Motor neuron (in vitro differentiated cells): ENCODE results near the gene NCBP1. TPM values are rescaled to one million over a fixed set of nuclear protein-coding genes. Genes with fewer than 3 reads are reported as not detected.

Experiments used
- ATAC-seq, 8 experiments: fragments of 200-7000 bp; cut with Tn5 transposase; replicated peaks in 6 of 8; 2 replicates each; pipeline ENCODE4 v1.8.0; 2021; ENCODE audit warnings: mild to moderate bottlenecking in 8 of 8, moderate library complexity in 8 of 8
- H3K27ac ChIP-seq, 2 donors: fragments of 250-450 bp; sonication (Bioruptor Pico); 2 replicates each; pipeline ENCODE4 v1.9.0; 2021; ENCODE audit warnings: antibody characterized with exemption in 2 of 2, mild to moderate bottlenecking in 2 of 2, moderate library complexity in 1 of 2
- H3K4me1 ChIP-seq, 2 donors: fragments of 250-450 bp; sonication (Bioruptor Pico); replicated peaks in 1 of 2; 2 replicates each; pipeline ENCODE4 v1.6.1; 2021; ENCODE audit warnings: antibody characterized with exemption in 2 of 2, mild to moderate bottlenecking in 2 of 2, moderate library complexity in 1 of 2
- H3K4me3 ChIP-seq, 5 donors: fragments of 250-450 bp; sonication (Bioruptor Pico); 2 replicates each; pipeline ENCODE4 v1.9.0; 2021; ENCODE audit warnings: antibody characterized with exemption in 5 of 5, mild to moderate bottlenecking in 5 of 5, moderate library complexity in 4 of 5
- WGBS, 10 experiments: fragments of 450-650 bp; shearing (Covaris generic); methylation state at CpG; one replicate each; pipeline ENCODE4 v1.0.0; 2022; 5-methylcytosine and 5-hydroxymethylcytosine counted together
- in situ Hi-C, 9 experiments: fragments of 400-800 bp; cut with MboI; loops; one replicate each; pipeline ENCODE4 v1.15.0; 2021; ENCODE audit warnings: low sequenced_read_pairs in 9 of 9, low pct_unique_long_range_greater_than_20kb in 2 of 9; ENCODE audit not compliant: unreplicated experiment in 9 of 9
- total RNA-seq, 8 experiments: library from RNA; unstranded; fragments of 300-600 nt; gene quantifications; 2 replicates each; pipeline versions ENCODE4 v1.2.3 to v1.2.4, GENCODE V29; 2022

NCBP1 gene
- total RNA-seq, 8 experiments from 2014 or later: 24.4 to 52.3 (median 37.2) TPM

DNA sequence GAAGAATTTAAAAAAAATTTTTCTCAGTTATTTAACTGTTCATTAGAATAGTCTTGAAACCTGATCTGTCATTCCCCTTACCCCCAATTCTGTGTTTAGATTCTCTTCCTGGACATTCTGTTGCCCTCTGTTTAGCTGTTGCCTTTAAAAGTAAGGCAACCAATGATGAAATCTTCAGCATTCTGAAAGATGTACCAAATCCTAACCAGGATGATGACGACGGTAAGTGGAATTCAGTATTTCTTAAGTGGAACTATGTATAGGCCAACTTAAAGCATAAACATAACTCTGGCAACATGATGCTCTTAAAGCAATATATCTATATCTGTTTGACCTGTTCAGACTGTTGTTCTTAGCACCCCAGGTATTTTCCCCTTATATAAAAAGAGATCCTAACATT, 27.2 kb downstream of the NCBP1 start:
- whole genome bisulfite sequencing, 10 experiments: 89 to 100% (median 100%) methylated on average over 2 of the region's 2 CpGs; no CpG with 5 or more reads in 2 of the 10 experiments

GRCh38 chr9:97665742-97666141, 32.1 kb downstream of the NCBP1 start:
- in situ Hi-C loops: no loop called here
- WGBS, 10 experiments: 60 to 100% (median 91%) methylated on average over 1 to 3 of the region's 3 CpGs; no CpG with 5 or more reads in 4 of the 10 experiments
- H3K4me1 ChIP-seq: no peaks in the 10 kb centered on the region
- ATAC-seq: no peak
- no peak overlapping the region for H3K27ac ChIP-seq
- no peak overlapping the region for H3K4me3 ChIP-seq

More for the DNA sequence above, 27.2 kb downstream of the NCBP1 start:
- Histone ChIP-seq H3K4me1 (no peaks in the 10 kb centered on the region), H3K4me3 (no peak overlapping the region), H3K27ac (no peak overlapping the region)
- in situ Hi-C loops: no loop called here
- ATAC-seq: no peak

DNA sequence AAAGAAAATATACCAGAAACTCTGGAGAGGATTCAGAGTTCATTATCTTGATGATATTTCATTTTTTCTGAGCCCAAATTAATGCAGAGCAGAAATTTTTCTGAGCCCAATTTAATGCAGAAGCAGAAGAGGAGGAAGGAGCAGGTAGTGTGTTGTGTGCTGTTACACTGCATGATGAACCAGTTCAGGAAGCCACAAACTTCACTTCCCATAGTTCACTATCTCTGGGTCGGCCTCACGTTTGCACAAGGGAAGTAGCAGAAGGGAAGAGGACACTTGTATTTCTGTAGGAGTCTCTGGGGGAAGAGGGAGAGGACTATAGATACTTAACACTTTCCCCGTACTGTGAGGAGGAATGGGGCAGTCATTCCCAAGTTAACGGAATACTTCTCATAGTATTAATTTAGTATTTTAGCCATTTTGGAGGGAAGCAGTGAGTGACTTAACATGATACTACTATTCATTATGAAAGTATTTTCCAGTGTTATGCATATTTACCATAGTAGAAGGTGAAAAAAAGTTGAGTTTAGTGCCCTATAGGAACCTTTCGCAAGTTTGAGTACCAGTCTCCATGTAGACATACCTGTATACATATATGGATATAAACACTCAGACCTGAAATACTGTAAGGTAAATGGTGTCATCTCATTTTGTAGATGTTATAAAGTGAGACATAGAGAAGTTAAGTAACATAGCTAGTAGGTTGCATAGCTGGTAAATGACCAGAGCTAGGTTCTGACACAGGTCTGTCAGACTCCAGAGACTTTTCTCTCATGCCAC, 33.5 kb downstream of the NCBP1 start:
- WGBS, 10 experiments: 60 to 100% (median 91%) methylated on average over 1 to 5 of the region's 5 CpGs
- H3K27ac ChIP-seq: no peak overlapping the region
- ATAC-seq: no peak
- no peak overlapping the region for H3K4me3 ChIP-seq
- in situ Hi-C loops: no loop called here
- H3K4me1 ChIP-seq: no peaks in the 10 kb centered on the region

- ATAC-seq: no peak
- Histone ChIP-seq H3K4me3 (no peak overlapping the region), H3K27ac (no peak overlapping the region), H3K4me1 (no peaks in the 10 kb centered on the region)
- WGBS, 10 experiments: 79 to 100% (median 100%) methylated on average over 1 to 3 of the region's 3 CpGs; no CpG with 5 or more reads in 2 of the 10 experiments
- in situ Hi-C loops: no loop called here
These were observed 34.9 kb downstream of the NCBP1 start for GRCh38 chr9:97668485-97668884.

DNA sequence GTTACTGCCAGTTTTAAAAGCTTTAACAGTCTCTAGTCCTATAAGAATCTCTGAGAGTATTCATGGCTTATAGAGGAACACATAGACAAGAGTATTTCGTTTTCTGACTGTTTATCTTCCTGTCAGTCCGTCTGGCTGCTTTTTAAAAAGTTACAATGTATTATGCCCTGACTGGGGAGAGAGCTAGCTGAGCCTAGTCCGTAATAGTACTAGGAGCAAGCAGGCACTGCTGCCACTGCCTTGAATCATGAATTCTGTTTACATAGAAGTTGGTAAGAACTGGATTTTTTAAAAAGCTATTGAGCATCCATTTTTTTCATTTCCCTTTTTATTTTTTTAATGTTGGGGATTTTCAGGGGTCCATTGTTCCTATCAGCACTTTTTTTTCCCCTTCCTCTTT, 37.0 kb downstream of the NCBP1 start:
- no peak for ATAC-seq
- no peak overlapping the region for H3K4me3 ChIP-seq
- WGBS, 10 experiments: 57 to 100% (median 65%) methylated on average over 1 to 3 of the region's 3 CpGs; no CpG with 5 or more reads in 1 of the 10 experiments
- in situ Hi-C loops: no loop called here
- no peak overlapping the region for H3K27ac ChIP-seq
- H3K4me1 ChIP-seq: no peaks in the 10 kb centered on the region

- Histone ChIP-seq H3K4me3 (no peak overlapping the region), H3K4me1 (no peaks in the 10 kb centered on the region), H3K27ac (no peak overlapping the region)
- in situ Hi-C loops: no loop called here
- ATAC-seq: no peak
- 71 to 100% (median 91%) methylated on average over 1 to 3 of the region's 3 CpGs for WGBS, 10 experiments
These were observed 38.8 kb downstream of the NCBP1 start for GRCh38 chr9:97672403-97672802.

DNA sequence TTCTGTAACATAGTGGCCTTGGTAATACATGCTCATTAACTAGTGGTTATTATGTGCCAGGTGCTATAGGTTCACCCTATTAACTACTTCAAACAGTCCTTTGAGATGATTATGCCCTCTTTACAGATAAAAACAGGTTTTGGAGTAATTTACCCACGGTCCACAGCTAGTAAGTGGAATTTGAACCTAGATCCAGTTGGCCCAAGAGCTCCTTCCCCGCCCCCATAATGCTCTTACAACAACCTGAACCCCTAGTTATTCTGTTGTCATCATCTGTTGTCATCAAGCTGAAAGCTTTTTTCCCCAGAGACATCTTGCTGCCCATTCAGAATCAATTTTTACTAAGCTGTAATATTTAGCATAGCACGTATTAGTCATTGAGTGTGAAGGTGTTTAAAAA, 40.3 kb downstream of the NCBP1 start:
- Histone ChIP-seq H3K27ac (no peak overlapping the region), H3K4me1 (no peaks in the 10 kb centered on the region), H3K4me3 (no peak overlapping the region)
- 71 to 100% (median 85%) methylated on average over 1 to 3 of the region's 3 CpGs; no CpG with 5 or more reads in 1 of the 10 experiments for WGBS, 10 experiments
- ATAC-seq: no peak
- in situ Hi-C loops: no loop called here

GRCh38 chr9:97675655-97676054, 42.0 kb downstream of the NCBP1 start:
- H3K27ac ChIP-seq: no peak overlapping the region

GRCh38 chr9:97682242-97682641, 48.6 kb downstream of the NCBP1 start:
- H3K4me1 ChIP-seq: no peaks in the 10 kb centered on the region
- no peak overlapping the region for H3K27ac ChIP-seq
- ATAC-seq: peak in 2 of 8 experiments; percentile 37 to 46
- no peak overlapping the region for H3K4me3 ChIP-seq
- in situ Hi-C loops: no loop called here
- 100% methylated on average over 1 of the region's 1 CpG; no CpG with 5 or more reads in 6 of the 10 experiments for WGBS, 10 experiments

More at GRCh38 chr9:97675655-97676054, 42.0 kb downstream of the NCBP1 start:
- in situ Hi-C loops: no loop called here
- no peak for ATAC-seq
- no peaks in the 10 kb centered on the region for H3K4me1 ChIP-seq
- no peak overlapping the region for H3K4me3 ChIP-seq
- WGBS, 10 experiments: 67 to 100% (median 92%) methylated on average over 1 to 3 of the region's 3 CpGs

DNA sequence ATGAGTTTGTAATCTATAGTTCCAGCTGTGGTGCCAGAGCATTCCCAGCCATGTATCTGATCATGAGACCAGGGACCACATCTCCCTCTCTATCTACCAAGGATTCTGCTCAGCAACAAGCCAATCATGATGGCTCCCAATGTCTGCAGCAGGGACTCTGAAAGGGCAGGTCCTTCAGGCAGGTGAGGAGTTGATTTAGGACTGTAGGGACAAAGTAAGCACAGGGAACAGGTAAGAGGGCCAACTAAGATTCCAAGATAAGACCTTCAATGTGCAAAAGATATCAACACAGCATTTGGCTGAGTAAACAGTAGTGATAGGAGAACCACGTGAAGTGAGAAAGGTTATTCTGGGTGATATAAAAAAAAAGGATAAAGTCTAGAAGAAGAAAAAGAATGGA, 55.0 kb downstream of the NCBP1 start:
- no peak for ATAC-seq
- 70 to 100% (median 96%) methylated on average over 1 of the region's 1 CpG; no CpG with 5 or more reads in 4 of the 10 experiments for WGBS, 10 experiments
- no peak overlapping the region for H3K27ac ChIP-seq

GRCh38 chr9:97689401-97690180, 56.0 kb downstream of the NCBP1 start:
- no peak overlapping the region for H3K27ac ChIP-seq
- ATAC-seq: no peak
- 59 to 90% (median 72%) methylated on average over 1 to 4 of the region's 4 CpGs for WGBS, 10 experiments
- no peak overlapping the region for H3K4me3 ChIP-seq
- in situ Hi-C loops: no loop called here
- H3K4me1 ChIP-seq: peaks cover 0 to 3% of the 10 kb centered on the region in 2 donors

More for the DNA sequence above, 55.0 kb downstream of the NCBP1 start:
- no peak overlapping the region for H3K4me3 ChIP-seq
- H3K4me1 ChIP-seq: no peaks in the 10 kb centered on the region
- in situ Hi-C loops: no loop called here

GRCh38 chr9:97694769-97695168, 61.1 kb downstream of the NCBP1 start:
- WGBS, 10 experiments: 94 to 100% (median 98%) methylated on average over 1 to 7 of the region's 7 CpGs
- Histone ChIP-seq H3K4me1 (peaks cover 13 to 19% of the 10 kb centered on the region in 2 donors), H3K4me3 (no peak overlapping the region), H3K27ac (no peak overlapping the region)
- ATAC-seq: no peak
- in situ Hi-C loops: no loop called here

GRCh38 chr9:97695390-97695789, 61.8 kb downstream of the NCBP1 start:
- peak overlapping the region in 2 of 5 donors; percentile 56 to 94 for H3K4me3 ChIP-seq
- in situ Hi-C loops: no loop called here
- H3K4me1 ChIP-seq: peaks cover 13 to 19% of the 10 kb centered on the region in 2 donors
- ATAC-seq: no peak
- 33 to 92% (median 66%) methylated on average over 1 to 3 of the region's 3 CpGs for WGBS, 10 experiments
- H3K27ac ChIP-seq: no peak overlapping the region
